Nephron progenitor cell (in vitro differentiated cells): Measurements from ENCODE around the gene STKLD1.
"Not testable (repeated sequence)": the region's sequence is repeated elsewhere in the genome, so short reads cannot be mapped to it uniquely, and the experiment has no call there.

Source experiments
- DNase-seq: peaks from one replicate; pipeline ENCODE4 v3.0.0; 2021
- H3K27ac Mint-ChIP-seq: 2 replicates; pipeline ENCODE4 v1.8.0; 2021; ENCODE audit warnings: mild to moderate bottlenecking, moderate library complexity, mixed read lengths
- H3K27me3 Mint-ChIP-seq: 2 replicates; pipeline ENCODE4 v1.8.0; 2021; ENCODE audit warnings: mild to moderate bottlenecking, low read depth, mixed read lengths; ENCODE audit not compliant: poor library complexity
- H3K36me3 Mint-ChIP-seq: 2 replicates; pipeline ENCODE4 v1.8.0; 2021; ENCODE audit warnings: low read depth, mixed read lengths
- H3K4me1 Mint-ChIP-seq: 2 replicates; pipeline ENCODE4 v1.8.0; 2021; ENCODE audit warnings: mixed read lengths
- H3K4me3 Mint-ChIP-seq: 2 replicates; pipeline ENCODE4 v1.8.0; 2021; ENCODE audit warnings: mild to moderate bottlenecking, moderate library complexity, mixed read lengths
- H3K9me3 Mint-ChIP-seq: 2 replicates; pipeline ENCODE4 v1.8.0; 2021; ENCODE audit warnings: mild to moderate bottlenecking, moderate library complexity, mixed read lengths
- CTCF ChIP-seq: fragments of 200-600 bp; sonication (generic); IDR thresholded peaks from 2 replicates; pipeline ENCODE4 v1.5.0; 2021; ENCODE audit warnings: antibody characterized with exemption

STKLD1 gene

GRCh38 chr9:133375724-133376654, at the start of gene STKLD1, which contains the start of gene SURF4:
Gene STKLD1 (plus strand): TSS chr9:133376366. CDS start chr9:133376474, 108 bp downstream.
Gene SURF4 (minus strand): TSS chr9:133376060. CDS start chr9:133375969, 91 bp downstream.
- peak; percentile 98 for DNase-seq
- peak within 1 kb of the TSS; percentile 97 for H3K4me3 Mint-ChIP-seq
- TF ChIP-seq CTCF = no peak
- peak within 1 kb of the TSS; percentile 98 for H3K27ac Mint-ChIP-seq
- peaks cover 18% of the 10 kb centered on the region for H3K9me3 Mint-ChIP-seq
- H3K36me3 Mint-ChIP-seq = no peaks in the 10 kb centered on the region
- H3K27me3 Mint-ChIP-seq = peaks cover 5% of the 10 kb centered on the region
- H3K4me1 Mint-ChIP-seq = peaks cover 44% of the 10 kb centered on the region

GRCh38 chr9:133327021-133327420, 49.1 kb upstream of the STKLD1 start:
- H3K4me1 Mint-ChIP-seq, DNase-seq, H3K4me3 Mint-ChIP-seq, H3K27ac Mint-ChIP-seq: not testable (repeated sequence)
- Mint-ChIP-seq H3K27me3 (peaks cover 17% of the 10 kb centered on the region), H3K36me3 (peaks cover 41% of the 10 kb centered on the region), H3K9me3 (peaks cover 45% of the 10 kb centered on the region)

DNA sequence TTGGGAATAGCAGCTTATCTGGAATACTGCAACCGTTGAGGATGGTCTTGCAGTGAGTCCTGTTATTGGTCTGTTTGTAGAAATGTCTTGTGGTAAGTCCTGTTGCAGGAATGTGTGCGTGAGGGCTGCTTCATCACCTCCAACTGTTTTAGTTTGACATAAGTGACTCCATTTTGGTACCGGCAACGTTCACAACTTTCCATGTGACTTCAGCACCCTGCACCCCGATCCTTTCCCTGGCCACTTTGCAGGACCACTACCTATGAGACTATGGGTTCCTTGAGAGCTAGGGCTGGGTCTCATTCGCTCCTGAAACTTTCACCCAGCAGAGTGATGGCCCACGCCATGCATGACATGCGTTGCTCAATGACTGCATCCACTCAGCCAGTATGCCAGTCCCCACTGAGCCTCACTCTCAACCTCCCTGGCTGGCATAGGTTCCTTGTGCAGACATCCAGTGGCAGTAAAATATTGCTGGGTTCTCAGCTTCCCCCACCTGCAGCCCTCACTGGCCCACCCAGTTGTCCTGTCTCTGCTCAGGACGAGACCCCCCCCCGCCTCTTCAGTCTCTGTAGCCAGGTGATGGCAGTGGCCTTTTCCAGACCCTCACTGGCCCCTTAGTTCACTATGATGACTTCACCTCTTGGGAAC, 48.2 kb upstream of the STKLD1 start:
- Mint-ChIP-seq H3K27me3 (peaks cover 17% of the 10 kb centered on the region), H3K27ac (no peak overlapping the region), H3K9me3 (peaks cover 45% of the 10 kb centered on the region), H3K36me3 (peaks cover 50% of the 10 kb centered on the region), H3K4me3 (no peak overlapping the region), H3K4me1 (no peaks in the 10 kb centered on the region)
- no peak for TF ChIP-seq CTCF
- DNase-seq = no peak

DNA sequence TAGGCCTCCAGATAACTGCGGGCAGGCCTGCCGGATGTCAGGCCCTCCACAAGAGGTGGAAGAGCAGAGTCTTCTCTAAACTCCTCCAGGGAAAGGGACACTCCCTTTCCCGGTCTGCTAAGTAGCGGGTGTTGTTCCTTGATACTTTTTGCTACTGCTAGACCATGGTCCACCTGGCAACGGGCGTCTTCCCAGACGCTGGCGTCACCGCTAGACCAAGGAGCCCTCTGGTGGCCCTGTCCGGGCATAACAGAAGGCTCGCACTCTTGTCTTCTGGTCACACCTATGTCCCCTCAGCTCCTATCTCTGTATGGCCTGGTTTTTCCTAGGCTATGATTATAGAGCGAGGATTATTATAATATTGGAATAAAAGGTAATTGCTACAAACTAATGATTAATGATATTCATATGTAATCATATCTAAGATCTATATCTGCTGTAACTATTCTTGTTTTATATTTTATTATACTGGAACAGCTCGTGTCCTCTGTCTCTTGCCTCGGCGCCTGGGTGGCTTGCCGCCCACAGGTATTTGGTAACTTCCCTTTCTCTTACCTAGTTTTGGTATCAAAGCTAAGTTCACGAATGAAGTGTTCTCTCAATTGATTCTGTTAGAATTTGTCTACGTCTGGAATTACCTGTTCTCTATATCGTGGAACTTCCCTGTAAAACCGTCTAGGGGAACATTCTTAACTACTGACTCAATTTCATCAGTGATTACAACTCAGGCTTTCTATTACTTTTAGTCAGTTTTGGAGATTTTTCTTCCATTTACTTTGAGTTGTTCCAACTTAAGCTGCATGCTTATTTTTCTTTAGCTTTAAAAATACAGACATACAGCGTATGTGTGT, 46.6 kb upstream of the STKLD1 start:
- TF ChIP-seq CTCF = peak; percentile 56
- not testable (repeated sequence) for H3K4me1 Mint-ChIP-seq, H3K27ac Mint-ChIP-seq, DNase-seq, H3K4me3 Mint-ChIP-seq
- H3K9me3 Mint-ChIP-seq = peaks cover 35% of the 10 kb centered on the region
- peaks cover 65% of the 10 kb centered on the region for H3K36me3 Mint-ChIP-seq
- H3K27me3 Mint-ChIP-seq = peaks cover 17% of the 10 kb centered on the region

GRCh38 chr9:133331221-133331620, 44.9 kb upstream of the STKLD1 start:
- Mint-ChIP-seq H3K27me3 (peaks cover 9% of the 10 kb centered on the region), H3K36me3 (peaks cover 70% of the 10 kb centered on the region), H3K9me3 (peaks cover 20% of the 10 kb centered on the region), H3K27ac (no peak overlapping the region), H3K4me3 (no peak overlapping the region), H3K4me1 (peaks cover 15% of the 10 kb centered on the region)
- no peak for TF ChIP-seq CTCF
- DNase-seq = no peak
